ENCODE results near the gene AICDA. TPM values are rescaled to one million over a fixed set of nuclear protein-coding genes. Genes with fewer than 3 reads are reported as not detected.

AICDA gene
- total and polyA plus RNA-seq, 2 of the 13 experiments (the other 11 are each of a cell fraction or from before 2014, with no cell fraction given): not detected

GRCh38 chr12:8642775-8643174 lies 30.1 kb upstream of the AICDA start:
- H3K4me2 ChIP-seq (ENCODE audit: low read depth, low read length): no peak overlapping the region
- in situ Hi-C loops (cut with HindIII; ENCODE audit: extremely low pct_ligation_motif_present, low pct_unique_long_range_greater_than_20kb): no loop called here
- ChIA-PET CTCF (ENCODE audit: low intra/inter-chr PET ratio, low total read pairs) (no interaction called here), POLR2A (no interaction called here)
- no peaks in the 10 kb centered on the region for H3K79me2 ChIP-seq (ENCODE audit: insufficient read depth, low read length)
- H3K36me3 ChIP-seq (replicated peaks in 1 of 2; ENCODE audit: control insufficient read depth in 1 of 2, insufficient read depth in 2 of 2, low read length in 2 of 2): no peaks in the 10 kb centered on the region
- H3K27me3 ChIP-seq (ENCODE audit: control insufficient read depth in 1 of 2, insufficient read depth in 2 of 2, low read length in 2 of 2): peaks cover 3 to 11% of the 10 kb centered on the region in 2 experiments; a peak in 4 of 5 replicates
- no peak overlapping the region for H2AFZ ChIP-seq (ENCODE audit: low read length)
- FAIRE-seq (no peak), ATAC-seq (no peak), DNase-seq (ENCODE audit: low spot score) (no peak)
- intact Hi-C loops (cut with micrococcal nuclease; ENCODE audit: unreplicated experiment): no loop called here
- TF ChIP-seq SATB2 (CRISPR knock-in tag; IDR thresholded peaks at IDR 0.05) (0 out of 2 replicates have a peak, but pooled peaks have one; percentile 68), MEF2D (CRISPR knock-in tag; IDR thresholded peaks at IDR 0.05) (no peak)
- H4K20me1 ChIP-seq (ENCODE audit: insufficient read depth, low read length): no peaks in the 10 kb centered on the region
- no peak overlapping the region for H3K9ac ChIP-seq (ENCODE audit: insufficient read depth, low read depth, low read length)
- no TSS peak for BruUV-seq (replicated peaks)
- H3K9me3 ChIP-seq (ENCODE audit: low read length): no peaks in the 10 kb centered on the region
- no peaks in the 10 kb centered on the region for H3K4me1 ChIP-seq (ENCODE audit: insufficient read depth, low read length)
- no peak overlapping the region for H3K4me3 ChIP-seq (replicated peaks in 1 of 3; ENCODE audit: insufficient read depth in 1 of 3, low read depth in 2 of 3, low read length in 3 of 3)
- H3K27ac ChIP-seq (ENCODE audit: extremely low read length, insufficient read depth, low read length): no peak overlapping the region
- WGBS (ENCODE audit: low lambda C conversion rate): 3% methylated on average over 1 of the region's 1 CpG

GRCh38 chr12:8639936-8640335 lies 27.3 kb upstream of the AICDA start:
- WGBS (ENCODE audit: low lambda C conversion rate): 0% methylated on average over 2 of the region's 2 CpGs
- no peak overlapping the region for H3K27ac ChIP-seq (ENCODE audit: extremely low read length, insufficient read depth, low read length)
- in situ Hi-C loops (cut with HindIII; ENCODE audit: extremely low pct_ligation_motif_present, low pct_unique_long_range_greater_than_20kb) (no loop called here), intact Hi-C loops (cut with micrococcal nuclease; ENCODE audit: unreplicated experiment) (no loop called here)
- no peaks in the 10 kb centered on the region for H3K79me2 ChIP-seq (ENCODE audit: insufficient read depth, low read length)
- H3K9me3 ChIP-seq (ENCODE audit: low read length): no peaks in the 10 kb centered on the region
- no peak overlapping the region for H3K4me2 ChIP-seq (ENCODE audit: low read depth, low read length)
- no peak overlapping the region for H3K9ac ChIP-seq (ENCODE audit: insufficient read depth, low read depth, low read length)
- no peaks in the 10 kb centered on the region for H3K4me1 ChIP-seq (ENCODE audit: insufficient read depth, low read length)
- H4K20me1 ChIP-seq (ENCODE audit: insufficient read depth, low read length): no peaks in the 10 kb centered on the region
- peaks cover 5 to 22% of the 10 kb centered on the region in 2 experiments; a peak in 4 of 5 replicates for H3K27me3 ChIP-seq (ENCODE audit: control insufficient read depth in 1 of 2, insufficient read depth in 2 of 2, low read length in 2 of 2)
- BruUV-seq (replicated peaks): no TSS peak
- CTCF ChIA-PET (ENCODE audit: low intra/inter-chr PET ratio, low total read pairs): no interaction called here
- H3K4me3 ChIP-seq (replicated peaks in 1 of 3; ENCODE audit: insufficient read depth in 1 of 3, low read depth in 2 of 3, low read length in 3 of 3): no peak overlapping the region
- H3K36me3 ChIP-seq (replicated peaks in 1 of 2; ENCODE audit: control insufficient read depth in 1 of 2, insufficient read depth in 2 of 2, low read length in 2 of 2): no peaks in the 10 kb centered on the region; a peak in 1 of 5 replicates
- TF ChIP-seq ZBTB8A (CRISPR knock-in tag; IDR thresholded peaks at IDR 0.05; ENCODE audit: borderline replicate concordance, low read depth): no peak
- TF ChIP-seq ZNF691 (CRISPR knock-in tag; IDR thresholded peaks at IDR 0.05; ENCODE audit: borderline replicate concordance, low read depth): no peak
- TF ChIP-seq ZNF776 (CRISPR knock-in tag; IDR thresholded peaks at IDR 0.05): no peak
- TF ChIP-seq ZBTB42 (CRISPR knock-in tag; IDR thresholded peaks at IDR 0.05): no peak
- no peak for TF ChIP-seq ATF4 (CRISPR knock-in tag; IDR thresholded peaks at IDR 0.05)
- TF ChIP-seq NBN (conservative IDR thresholded peaks at IDR 0.05): no peak
- TF ChIP-seq ARID5B (CRISPR knock-in tag; IDR thresholded peaks at IDR 0.05): no peak
- TF ChIP-seq SRY (CRISPR knock-in tag; IDR thresholded peaks at IDR 0.05): no peak
- no peak for TF ChIP-seq SIX1 (CRISPR knock-in tag; IDR thresholded peaks at IDR 0.05; ENCODE audit: borderline replicate concordance)
- no peak for TF ChIP-seq DBP (CRISPR knock-in tag; IDR thresholded peaks at IDR 0.05; ENCODE audit: not compliant biosample characterization)
- no peak for TF ChIP-seq SRSF1 (optimal IDR thresholded peaks at IDR 0.05; ENCODE audit: low read depth, low read length)
- ATAC-seq (no peak), DNase-seq (ENCODE audit: low spot score) (no peak), FAIRE-seq (no peak)
- H2AFZ ChIP-seq (ENCODE audit: low read length): no peak overlapping the region
- POLR2A ChIA-PET: no interaction called here
